ENCODE results near the gene FOXI1.
A peak's percentile ranks its signal among the peaks of the same experiment; 100 is the strongest.

DNA sequence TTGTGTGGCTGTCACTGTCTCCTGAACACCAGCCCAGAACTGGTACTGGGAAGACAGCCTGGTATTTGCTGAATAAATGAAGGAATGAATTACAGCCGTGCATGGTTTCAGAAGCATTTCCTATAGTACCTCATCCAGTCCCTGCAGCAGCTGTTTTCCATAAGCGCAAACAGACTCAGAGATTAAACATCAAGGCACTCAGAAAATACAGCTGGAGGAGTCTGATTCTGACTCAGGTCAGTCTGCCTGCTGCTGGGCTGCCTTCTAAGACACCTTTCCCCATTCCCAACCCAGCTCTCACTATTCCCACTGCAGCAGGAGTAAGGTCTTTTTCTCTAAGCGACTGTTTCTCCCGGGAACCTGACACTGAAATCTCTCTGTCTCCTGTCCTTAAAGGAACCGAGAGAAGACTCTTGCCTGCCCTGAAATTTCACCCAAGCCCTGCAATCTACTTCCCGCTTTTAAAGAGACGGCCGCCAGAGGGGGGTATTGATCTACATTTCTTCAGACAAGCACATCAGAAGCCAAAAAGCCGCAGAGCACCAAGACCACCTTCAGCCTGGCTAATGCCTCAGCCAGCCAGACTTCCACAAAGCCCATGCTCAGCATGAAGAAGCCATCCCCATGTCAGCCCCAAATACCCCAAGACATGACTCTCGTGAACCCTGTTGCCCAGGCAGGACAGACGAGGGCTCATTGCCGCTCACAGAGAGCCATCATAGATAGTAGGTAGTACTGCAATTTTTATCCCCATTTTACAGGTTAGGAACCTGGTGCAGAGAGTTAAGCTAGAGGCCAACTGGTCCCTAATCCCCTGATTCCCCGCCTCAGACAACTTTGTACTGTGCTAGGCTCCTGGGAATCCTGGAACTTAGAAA, 5.4 kb upstream of the FOXI1 start:
- TF ChIP-seq, protein P1, sequence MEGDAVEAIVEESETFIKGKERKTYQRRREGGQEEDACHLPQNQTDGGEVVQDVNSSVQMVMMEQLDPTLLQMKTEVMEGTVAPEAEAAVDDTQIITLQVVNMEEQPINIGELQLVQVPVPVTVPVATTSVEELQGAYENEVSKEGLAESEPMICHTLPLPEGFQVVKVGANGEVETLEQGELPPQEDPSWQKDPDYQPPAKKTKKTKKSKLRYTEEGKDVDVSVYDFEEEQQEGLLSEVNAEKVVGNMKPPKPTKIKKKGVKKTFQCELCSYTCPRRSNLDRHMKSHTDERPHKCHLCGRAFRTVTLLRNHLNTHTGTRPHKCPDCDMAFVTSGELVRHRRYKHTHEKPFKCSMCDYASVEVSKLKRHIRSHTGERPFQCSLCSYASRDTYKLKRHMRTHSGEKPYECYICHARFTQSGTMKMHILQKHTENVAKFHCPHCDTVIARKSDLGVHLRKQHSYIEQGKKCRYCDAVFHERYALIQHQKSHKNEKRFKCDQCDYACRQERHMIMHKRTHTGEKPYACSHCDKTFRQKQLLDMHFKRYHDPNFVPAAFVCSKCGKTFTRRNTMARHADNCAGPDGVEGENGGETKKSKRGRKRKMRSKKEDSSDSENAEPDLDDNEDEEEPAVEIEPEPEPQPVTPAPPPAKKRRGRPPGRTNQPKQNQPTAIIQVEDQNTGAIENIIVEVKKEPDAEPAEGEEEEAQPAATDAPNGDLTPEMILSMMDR (IDR thresholded peaks at IDR 0.05; ENCODE audit: insufficient read depth, low read length, poor library complexity, severe bottlenecking) = peak; percentile 75
- TF ChIP-seq EZH2phosphoT487 (conservative IDR thresholded peaks at IDR 0.05; ENCODE audit: low read length) = no peak
